Tracheal epithelial cell (primary cell): Measurements from ENCODE around the gene ST3GAL3. TPM values are rescaled to one million over a fixed set of nuclear protein-coding genes. Genes with fewer than 3 reads are reported as not detected.

Experiments
- total RNA-seq: library from RNA; depleted of rRNA; stranded (reverse); fragments of >200 nt; gene quantifications from 2 replicates; pipeline ENCODE4 v1.2.1, GENCODE V29; 2014

Gene ST3GAL3, protein sequence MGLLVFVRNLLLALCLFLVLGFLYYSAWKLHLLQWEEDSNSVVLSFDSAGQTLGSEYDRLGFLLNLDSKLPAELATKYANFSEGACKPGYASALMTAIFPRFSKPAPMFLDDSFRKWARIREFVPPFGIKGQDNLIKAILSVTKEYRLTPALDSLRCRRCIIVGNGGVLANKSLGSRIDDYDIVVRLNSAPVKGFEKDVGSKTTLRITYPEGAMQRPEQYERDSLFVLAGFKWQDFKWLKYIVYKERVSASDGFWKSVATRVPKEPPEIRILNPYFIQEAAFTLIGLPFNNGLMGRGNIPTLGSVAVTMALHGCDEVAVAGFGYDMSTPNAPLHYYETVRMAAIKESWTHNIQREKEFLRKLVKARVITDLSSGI
- 8.7 TPM in 2 replicates for total RNA-seq

GRCh38 chr1:43707190-43708001 is at the start of gene ST3GAL3:
TSS of gene ST3GAL3 (plus strand) at chr1:43707536. CDS start at chr1:43736263, 28,727 bp downstream.

GRCh38 chr1:43933386-43934100 is 226.2 kb downstream of the ST3GAL3 start, which contains the start of gene ARTN:
TSS of gene ARTN (plus strand) at chr1:43933801. CDS start at chr1:43935657, 1,856 bp downstream.

DNA sequence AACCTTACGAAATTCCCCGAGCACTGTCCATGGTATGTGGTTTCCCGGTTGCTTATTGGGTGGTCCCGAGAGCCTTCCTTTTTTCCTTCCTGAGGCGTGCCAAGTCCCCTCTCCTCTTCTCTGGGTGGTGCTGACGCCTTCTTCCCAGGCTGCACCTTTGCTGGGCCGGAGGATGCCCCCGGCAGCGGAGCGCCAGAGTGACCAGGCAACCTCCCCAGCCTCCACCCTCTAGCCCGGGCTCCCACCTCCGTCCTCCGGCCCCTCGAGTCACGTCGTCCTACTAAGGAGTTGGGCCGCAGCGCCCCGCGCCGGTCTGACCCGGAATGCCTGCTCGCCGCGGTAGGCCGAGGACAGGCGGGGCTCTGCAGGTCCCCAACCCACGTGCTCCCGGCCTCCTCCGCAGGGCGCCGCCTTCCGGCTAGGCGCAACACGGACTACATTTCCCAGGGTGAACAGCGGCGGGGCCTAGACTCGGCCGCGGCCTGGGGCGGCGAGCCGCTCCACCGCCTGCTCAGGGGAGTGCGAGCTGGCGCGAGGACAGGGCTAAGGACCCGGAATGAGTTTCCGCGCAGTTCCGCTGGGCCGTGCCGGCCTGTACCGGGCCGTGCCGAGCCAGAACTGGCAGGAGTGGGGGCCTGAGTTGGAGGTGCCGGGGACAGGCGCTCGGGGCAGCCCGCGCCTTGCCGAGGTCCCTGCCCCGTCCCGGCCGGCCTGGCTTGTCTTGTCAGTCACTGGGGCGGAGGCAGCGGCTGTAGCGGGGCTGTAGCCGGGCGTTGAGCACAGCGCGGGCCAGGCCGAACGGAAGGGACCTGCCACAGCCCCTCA is 239.1 kb downstream of the ST3GAL3 start, which contains the start of gene IPO13:
Gene IPO13, plus strand, starts transcription at position 715 of the 825 bp plus-strand sequence. CDS start 651 bp downstream, outside the sequence.

DNA sequence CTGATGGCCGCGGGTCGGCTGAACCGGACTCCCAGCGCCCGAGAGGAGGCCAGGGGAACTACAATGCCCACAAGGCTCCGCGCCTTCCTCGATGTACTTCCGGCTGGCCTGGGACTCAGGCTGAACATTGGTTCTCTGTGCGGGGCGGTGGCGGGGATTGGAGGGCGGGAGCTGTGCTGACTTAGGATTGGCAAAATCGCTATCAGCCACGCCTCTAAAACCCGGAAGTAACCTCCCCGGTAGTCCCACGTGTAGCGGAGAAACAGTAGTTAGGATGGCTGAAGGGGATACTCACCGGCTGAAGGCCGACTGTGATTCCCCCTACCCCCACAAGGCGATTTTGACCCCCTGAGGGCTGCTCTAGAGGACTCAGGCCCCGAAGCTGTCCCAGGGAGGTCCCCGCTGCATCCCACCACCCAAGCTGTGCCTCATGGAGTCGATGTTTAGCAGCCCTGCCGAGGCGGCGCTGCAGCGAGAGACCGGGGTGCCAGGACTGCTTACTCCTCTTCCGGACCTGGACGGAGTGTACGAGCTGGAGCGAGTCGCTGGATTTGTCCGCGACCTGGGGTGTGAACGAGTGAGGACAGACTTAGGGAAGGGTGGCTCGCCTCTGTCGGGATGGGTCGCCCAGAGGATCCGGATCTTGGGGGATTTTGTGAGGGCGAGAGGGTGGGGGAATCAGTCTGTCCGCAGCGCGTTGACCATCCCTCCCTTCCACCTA is 262.6 kb downstream of the ST3GAL3 start, which contains the start of gene DPH2:
Gene DPH2, plus strand, starts transcription at position 265 of the 721 bp plus-strand sequence. Its CDS starts 166 bp downstream, at position 431.

GRCh38 chr1:43974443-43975248 is 267.3 kb downstream of the ST3GAL3 start, which contains the start of gene ATP6V0B:
TSS of gene ATP6V0B (plus strand) at chr1:43974960. CDS start at chr1:43975041, 81 bp downstream.

DNA sequence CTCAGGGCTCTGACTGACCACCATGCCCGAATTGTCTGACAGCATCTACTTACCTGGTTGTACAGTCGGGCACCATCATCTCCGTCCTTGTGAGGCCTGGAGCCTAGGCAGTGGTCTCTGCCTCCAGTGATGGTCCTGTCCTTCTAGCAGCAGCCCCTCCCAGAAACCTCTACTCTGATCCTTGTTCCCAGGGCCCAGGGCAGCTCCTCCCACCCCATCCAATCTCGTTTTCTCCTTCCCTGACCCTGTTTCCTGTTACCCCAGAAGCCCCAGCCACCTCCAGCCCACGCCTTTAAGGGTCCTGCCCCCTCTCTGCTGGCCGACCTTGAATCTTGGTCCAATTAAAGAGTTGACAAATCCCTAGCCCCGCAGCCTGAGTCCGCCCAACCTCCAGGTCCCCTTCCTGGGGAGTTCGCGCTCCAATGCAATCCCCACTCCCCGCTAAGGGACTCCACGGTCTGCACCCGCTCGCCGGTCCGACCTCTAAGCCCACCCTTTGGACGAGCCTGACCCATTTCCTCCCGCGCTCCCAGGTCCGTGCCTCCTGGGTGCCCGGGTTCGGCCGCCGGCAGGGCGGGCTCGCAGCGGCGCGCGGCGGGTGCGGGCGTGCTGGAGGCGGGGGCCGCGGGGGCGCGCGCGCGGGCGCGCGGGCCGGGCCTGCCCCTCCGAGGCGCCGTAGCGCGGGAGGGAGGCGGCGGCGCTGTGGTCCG is 271.4 kb downstream of the ST3GAL3 start, which contains the start of gene B4GALT2:
Gene B4GALT2, plus strand, starts transcription at position 660 of the 710 bp plus-strand sequence. CDS start 1,951 bp downstream, outside the sequence.

Other genes starting within 250 kb of the ST3GAL3 start
- gene PTPRF, start 176.7 kb upstream of the ST3GAL3 start, total RNA-seq, result 193 and 245 TPM in 2 replicates
- gene KDM4A, start 57.4 kb upstream of the ST3GAL3 start, total RNA-seq, result 25.8 and 36.6 TPM in 2 replicates
- 30.6 and 37.7 TPM in 2 replicates for gene ARTN, start 226.3 kb downstream of the ST3GAL3 start, total RNA-seq
- gene IPO13, start 239.4 kb downstream of the ST3GAL3 start, total RNA-seq, result 25.4 and 30.6 TPM in 2 replicates